SK-N-SH treated with all-trans-retinoic acid at 6 μM for 48 hours (cell line): Measurements from ENCODE around the gene ULK4.

ENCODE experiments used
- ARNTL ChIP-seq: fragments of 450-650 bp; formaldehyde crosslinking; IDR thresholded peaks from 2 replicates; pipeline ENCODE4 v1.5.0; 2020; ENCODE audit warnings: low read depth, mild to moderate bottlenecking, moderate library complexity, borderline replicate concordance
- ESRRG ChIP-seq: fragments of 250-450 bp; sonication (Bioruptor Pico); IDR thresholded peaks from 2 replicates; pipeline ENCODE4 v1.6.1; 2021; ENCODE audit warnings: mild to moderate bottlenecking
- PPARA ChIP-seq: fragments of 250-450 bp; sonication (Bioruptor Pico); IDR thresholded peaks from 2 replicates; pipeline ENCODE4 v1.5.0; 2020; ENCODE audit warnings: mild to moderate bottlenecking, borderline replicate concordance
- RARB ChIP-seq: fragments of 250-450 bp; sonication (Bioruptor Pico); IDR thresholded peaks from 2 replicates; pipeline ENCODE4 v1.8.0; 2021; ENCODE audit warnings: mild to moderate bottlenecking, moderate library complexity
- TCF4 ChIP-seq: fragments of 250-450 bp; sonication (Bioruptor Pico); IDR thresholded peaks from 2 replicates; pipeline ENCODE4 v1.8.0; 2021; ENCODE audit warnings: mild to moderate bottlenecking, moderate library complexity, borderline replicate concordance
- TOX ChIP-seq: fragments of 250-450 bp; sonication (Bioruptor Pico); IDR thresholded peaks from 2 replicates; pipeline ENCODE4 v1.8.0; 2021; ENCODE audit warnings: mild to moderate bottlenecking, moderate library complexity, borderline replicate concordance
- TSHZ2 ChIP-seq: fragments of 250-450 bp; sonication (Bioruptor Pico); IDR thresholded peaks from 2 replicates; pipeline ENCODE4 v1.5.0; 2020; ENCODE audit warnings: mild to moderate bottlenecking, moderate library complexity
- ZNF565 ChIP-seq: fragments of 450-650 bp; formaldehyde crosslinking; conservative IDR thresholded peaks from 2 replicates; pipeline ENCODE4 v1.5.0; 2020; ENCODE audit warnings: low read depth, mild to moderate bottlenecking, moderate library complexity
- ZNF8 ChIP-seq: fragments of 450-650 bp; formaldehyde crosslinking; IDR thresholded peaks from 2 replicates; pipeline ENCODE4 v1.5.0; 2020; ENCODE audit warnings: mild to moderate bottlenecking, moderate library complexity
- TF ChIP-seq, protein P1 (sequence below): fragments of 250-450 bp; sonication (Bioruptor Pico); IDR thresholded peaks from 2 replicates; pipeline ENCODE4 v1.8.0; 2021; ENCODE audit warnings: low read depth, mild to moderate bottlenecking, moderate library complexity, borderline replicate concordance
- TF ChIP-seq, protein P2 (sequence below): fragments of 250-450 bp; sonication (Bioruptor Pico); IDR thresholded peaks from 2 replicates; pipeline ENCODE4 v1.5.1; 2020; ENCODE audit warnings: low read depth, mild to moderate bottlenecking, moderate library complexity

DNA sequence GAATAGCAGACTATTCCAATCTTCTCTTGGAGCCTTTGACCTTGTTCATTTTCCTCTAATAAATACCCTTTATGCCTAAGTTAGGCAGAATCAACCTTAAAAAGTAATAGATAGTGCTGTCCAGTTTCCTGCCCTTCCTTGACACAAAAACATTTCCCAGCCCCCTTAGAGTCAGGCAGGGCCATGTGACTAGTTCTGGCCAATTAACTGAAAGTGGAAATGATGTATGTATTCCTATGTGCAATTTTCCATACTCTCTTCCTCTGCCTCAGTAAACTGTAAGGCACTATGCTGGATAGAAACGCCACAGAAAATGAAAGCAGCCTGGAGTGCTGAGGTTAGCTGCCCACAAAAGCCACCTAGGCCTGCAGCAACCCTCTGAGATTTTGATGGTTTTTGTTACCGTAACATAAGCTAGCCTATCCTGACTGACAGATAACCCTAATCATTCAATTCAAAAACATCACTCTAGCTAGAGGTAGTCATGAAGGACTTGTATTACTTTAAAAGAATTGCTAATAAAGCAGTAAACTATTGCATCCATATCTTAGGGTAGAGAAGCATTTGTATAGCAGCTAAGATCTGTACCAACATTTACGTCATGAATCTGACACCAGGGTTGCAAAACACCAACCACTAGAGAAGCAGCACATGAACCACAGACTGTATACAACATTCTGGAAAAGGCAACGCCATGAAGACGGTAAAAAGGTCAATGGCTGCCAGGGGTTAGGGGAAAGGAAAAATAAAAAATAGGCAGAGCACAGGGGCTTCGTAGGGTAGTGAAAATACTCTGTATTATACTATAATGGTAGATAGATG, 112.9 kb downstream of the ULK4 start:
- TF ChIP-seq PPARA (CRISPR knock-in tag) (no peak), ZNF565 (no peak), ESRRG (CRISPR knock-in tag) (no peak), TCF4 (no peak), ZNF8 (CRISPR knock-in tag) (no peak), RARB (no peak), TSHZ2 (no peak), ARNTL (CRISPR knock-in tag) (no peak), TOX (no peak)
- TF ChIP-seq, protein P1, sequence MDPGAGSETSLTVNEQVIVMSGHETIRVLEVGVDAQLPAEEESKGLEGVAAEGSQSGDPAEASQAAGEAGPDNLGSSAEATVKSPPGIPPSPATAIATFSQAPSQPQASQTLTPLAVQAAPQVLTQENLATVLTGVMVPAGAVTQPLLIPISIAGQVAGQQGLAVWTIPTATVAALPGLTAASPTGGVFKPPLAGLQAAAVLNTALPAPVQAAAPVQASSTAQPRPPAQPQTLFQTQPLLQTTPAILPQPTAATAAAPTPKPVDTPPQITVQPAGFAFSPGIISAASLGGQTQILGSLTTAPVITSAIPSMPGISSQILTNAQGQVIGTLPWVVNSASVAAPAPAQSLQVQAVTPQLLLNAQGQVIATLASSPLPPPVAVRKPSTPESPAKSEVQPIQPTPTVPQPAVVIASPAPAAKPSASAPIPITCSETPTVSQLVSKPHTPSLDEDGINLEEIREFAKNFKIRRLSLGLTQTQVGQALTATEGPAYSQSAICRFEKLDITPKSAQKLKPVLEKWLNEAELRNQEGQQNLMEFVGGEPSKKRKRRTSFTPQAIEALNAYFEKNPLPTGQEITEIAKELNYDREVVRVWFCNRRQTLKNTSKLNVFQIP (CRISPR knock-in tag): no peak
- TF ChIP-seq, protein P2, sequence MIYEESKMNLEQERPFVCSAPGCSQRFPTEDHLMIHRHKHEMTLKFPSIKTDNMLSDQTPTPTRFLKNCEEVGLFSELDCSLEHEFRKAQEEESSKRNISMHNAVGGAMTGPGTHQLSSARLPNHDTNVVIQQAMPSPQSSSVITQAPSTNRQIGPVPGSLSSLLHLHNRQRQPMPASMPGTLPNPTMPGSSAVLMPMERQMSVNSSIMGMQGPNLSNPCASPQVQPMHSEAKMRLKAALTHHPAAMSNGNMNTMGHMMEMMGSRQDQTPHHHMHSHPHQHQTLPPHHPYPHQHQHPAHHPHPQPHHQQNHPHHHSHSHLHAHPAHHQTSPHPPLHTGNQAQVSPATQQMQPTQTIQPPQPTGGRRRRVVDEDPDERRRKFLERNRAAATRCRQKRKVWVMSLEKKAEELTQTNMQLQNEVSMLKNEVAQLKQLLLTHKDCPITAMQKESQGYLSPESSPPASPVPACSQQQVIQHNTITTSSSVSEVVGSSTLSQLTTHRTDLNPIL (CRISPR knock-in tag): no peak
